ENCODE measurements around the gene OGFOD3. TPM values are rescaled to one million over a fixed set of nuclear protein-coding genes. Genes with fewer than 3 reads are reported as not detected.
A peak's percentile ranks its signal among the peaks of the same experiment; 100 is the strongest.
"Not testable (repeated sequence)": the region's sequence is repeated elsewhere in the genome, so short reads cannot be mapped to it uniquely, and the experiment has no call there.

The OGFOD3 gene
- total RNA-seq, 1 experiment from 2014 or later: 31.7 TPM

DNA sequence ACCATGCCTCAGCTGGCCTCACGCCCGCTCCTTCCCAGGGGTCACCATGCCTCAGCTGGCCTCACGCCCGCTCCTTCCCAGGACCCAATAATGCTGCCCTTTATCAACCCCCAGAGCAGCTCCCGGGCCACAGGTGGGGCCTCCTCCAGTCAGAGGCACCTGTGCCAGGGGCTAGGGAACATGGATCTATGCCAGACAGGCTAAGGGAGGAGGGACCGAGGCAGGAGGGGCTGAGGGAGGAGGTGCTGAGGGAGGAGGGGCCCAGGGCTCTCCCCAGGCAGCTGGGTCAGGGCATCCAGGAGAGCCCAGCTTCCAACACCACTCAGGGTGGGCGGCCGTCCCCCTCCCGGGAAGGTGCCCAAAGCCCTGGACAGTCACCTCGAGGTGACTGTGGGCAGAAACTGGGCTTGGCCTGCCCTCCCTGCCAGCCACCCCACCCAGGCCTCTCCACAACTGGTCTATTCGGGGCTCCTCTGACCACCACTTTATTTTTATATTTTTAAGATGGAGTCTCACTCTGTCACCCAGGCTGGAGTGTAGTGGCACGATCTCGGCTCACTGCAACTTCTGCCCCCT is 27.4 kb downstream of the OGFOD3 start:
- DNase-seq (ENCODE audit: extremely low read depth, low read depth): no peak

DNA sequence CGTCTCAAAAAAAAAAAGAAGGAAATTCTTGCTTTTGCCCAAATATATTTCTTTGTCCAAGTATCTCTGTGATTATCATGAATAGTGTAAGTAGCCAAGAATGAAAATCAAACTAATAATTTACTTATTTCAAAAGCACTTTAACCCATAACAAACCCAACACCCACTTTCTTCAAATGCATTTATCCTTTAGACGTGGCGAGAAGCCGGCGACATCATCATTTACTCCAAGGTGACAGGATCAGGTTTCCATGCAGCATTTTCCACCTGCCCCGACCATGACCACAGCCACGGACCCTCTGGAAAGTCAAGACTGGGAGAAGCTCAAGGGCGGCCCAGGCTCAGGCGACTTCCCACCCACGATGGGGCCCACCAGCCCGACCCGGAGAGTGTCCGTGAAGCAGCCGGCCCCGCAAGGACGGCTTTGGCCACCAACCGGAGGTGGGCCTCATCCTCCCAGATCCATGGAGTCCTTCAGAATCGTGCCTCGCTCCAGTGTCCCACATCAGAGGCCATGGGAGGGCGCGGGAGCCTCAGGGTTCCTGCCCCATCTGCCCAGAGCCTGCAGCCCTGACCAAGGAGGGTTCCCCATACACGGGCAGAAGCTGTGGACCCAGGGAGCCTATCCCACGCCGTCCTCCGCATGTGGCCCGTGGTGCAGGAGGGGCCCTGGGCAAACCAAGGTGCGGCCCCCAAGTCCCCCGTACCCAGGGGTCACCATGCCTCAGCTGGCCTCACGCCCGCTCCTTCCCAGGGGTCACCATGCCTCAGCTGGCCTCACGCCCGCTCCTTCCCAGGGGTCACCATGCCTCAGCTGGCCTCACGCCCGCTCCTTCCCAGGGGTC is 28.1 kb downstream of the OGFOD3 start:
- no peak for DNase-seq (ENCODE audit: extremely low read depth, low read depth)

DNA sequence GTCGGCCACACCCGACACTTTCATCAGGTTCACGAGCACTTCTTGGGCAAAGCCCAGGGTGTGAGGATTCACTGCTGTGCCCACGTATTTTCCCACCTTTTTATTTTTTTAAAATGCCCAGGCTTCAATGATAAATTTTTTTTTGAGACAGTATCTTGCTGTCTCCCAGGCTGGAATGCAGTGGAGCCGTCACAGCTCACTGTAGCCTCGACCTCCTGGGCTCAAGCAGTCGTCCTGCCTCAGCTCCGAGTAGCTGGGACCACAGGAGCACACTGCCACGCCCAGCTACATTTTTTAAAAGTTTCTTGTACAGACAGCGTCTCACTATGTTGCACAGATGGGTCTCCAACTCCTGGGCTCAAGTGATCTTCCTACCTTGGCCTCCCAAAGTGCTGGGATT is 29.0 kb downstream of the OGFOD3 start:
- no peak for DNase-seq (ENCODE audit: extremely low read depth, low read depth)

DNA sequence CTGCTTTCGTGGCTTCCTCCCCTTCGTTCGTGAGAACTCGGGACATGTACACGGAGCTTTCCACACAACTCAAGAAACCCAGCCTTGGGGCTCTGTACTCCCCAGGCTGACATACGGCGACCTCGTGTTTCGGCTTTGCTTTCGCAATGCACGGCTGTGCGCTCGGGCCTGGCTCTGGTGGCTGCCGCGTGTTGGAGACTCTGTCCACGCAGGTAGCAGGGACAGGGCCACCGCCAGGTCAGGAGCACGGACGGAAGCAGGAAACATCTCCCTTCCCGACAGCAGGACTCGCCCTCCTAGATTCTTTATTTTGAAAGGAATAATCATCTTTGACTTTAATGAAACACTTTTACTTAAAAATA is 29.5 kb downstream of the OGFOD3 start:
- DNase-seq (ENCODE audit: extremely low read depth, low read depth): no peak

DNA sequence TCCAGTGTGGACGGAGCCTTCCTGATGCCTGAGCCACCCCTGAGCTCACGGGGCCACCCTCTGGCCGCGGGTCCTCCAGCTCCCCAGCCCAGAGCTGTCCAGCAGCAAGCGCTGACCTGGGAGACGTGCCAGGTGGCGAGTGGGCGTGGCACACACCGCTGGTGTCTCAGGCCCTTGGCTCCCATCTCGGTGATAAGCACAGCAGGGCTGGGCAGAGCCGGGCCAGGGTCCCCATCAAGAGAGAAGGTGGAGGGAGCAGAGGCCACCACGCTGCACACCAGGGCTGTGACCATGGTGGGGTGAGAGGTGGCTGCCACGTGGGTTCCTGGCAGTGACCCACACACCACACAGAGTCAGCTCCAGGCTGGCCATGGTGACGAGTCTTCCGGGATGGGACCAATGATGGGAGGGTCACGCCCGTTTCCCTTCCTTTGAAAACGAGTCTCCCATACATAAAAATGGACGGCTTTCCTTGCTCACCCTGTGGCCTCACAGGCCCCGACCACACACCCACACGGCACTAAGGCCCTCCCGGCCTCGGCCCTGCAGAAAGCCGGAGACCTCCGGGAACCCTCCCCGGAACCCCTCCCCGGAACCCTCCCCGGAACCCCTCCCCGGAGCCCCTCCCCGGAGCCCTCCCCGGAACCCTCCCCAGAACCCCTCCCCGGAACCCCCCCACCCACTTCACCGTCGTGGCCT is 30.0 kb downstream of the OGFOD3 start:
- DNase-seq (ENCODE audit: extremely low read depth, low read depth): peak; percentile 31

DNA sequence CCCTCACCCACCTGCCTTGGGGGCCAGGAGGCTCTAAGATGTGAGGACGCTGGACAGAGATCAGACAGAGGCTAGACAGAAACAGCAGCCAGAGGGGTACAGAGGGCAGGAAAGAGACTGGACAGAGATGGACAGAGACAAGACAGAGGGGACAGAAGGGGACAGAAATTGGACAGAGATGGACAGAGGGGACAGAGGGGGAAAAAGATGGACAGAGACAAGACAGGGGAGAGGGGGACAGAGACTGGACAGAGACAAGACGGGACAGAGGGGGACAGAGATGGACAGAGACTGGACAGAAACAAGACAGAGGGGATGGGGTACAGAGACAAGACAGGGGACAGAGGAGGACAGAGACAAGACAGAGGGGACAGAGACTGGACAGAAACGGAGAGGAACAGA is 30.7 kb downstream of the OGFOD3 start:
- DNase-seq (ENCODE audit: extremely low read depth, low read depth): no peak

DNA sequence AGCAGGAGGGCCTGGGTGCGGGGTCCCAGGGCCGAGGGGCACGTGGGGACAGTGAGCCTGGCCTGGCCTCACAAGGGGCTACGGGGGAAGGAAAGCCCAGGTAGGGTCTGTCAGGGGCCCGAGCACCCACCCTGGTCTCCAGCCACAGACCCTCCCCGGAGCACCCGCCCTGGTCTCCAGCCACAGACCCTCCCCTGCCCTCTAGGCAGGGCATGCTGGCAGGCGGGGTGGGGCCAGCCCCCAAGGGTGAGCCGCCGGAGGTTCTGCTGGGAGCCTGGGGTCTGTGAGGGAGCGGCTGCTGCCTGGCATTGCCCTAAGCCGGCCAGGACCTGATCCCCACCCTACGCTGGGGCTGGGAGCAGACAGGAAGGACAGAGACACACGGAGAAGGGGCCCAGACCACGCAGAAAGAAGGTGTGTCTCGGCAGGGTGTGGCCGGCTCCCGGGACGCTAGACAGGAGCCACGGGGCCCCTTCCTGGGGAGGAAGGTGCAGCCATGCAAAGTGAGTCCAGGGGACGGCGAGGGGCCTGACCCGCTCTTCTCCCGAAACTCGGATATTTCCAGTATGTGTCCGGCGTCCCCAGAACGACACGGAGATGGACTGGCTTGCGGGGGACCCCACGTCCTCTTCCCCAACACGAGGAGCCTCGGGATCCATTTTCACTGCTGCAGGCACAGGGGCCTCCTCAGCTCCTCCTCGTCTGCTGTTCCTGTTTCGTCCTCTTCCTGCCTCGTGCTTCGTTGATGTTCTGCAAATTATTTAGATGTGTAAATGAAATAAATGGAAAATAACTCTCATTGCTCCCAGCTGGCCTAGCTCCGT is 31.3 kb downstream of the OGFOD3 start:
- DNase-seq (ENCODE audit: extremely low read depth, low read depth): no peak

DNA sequence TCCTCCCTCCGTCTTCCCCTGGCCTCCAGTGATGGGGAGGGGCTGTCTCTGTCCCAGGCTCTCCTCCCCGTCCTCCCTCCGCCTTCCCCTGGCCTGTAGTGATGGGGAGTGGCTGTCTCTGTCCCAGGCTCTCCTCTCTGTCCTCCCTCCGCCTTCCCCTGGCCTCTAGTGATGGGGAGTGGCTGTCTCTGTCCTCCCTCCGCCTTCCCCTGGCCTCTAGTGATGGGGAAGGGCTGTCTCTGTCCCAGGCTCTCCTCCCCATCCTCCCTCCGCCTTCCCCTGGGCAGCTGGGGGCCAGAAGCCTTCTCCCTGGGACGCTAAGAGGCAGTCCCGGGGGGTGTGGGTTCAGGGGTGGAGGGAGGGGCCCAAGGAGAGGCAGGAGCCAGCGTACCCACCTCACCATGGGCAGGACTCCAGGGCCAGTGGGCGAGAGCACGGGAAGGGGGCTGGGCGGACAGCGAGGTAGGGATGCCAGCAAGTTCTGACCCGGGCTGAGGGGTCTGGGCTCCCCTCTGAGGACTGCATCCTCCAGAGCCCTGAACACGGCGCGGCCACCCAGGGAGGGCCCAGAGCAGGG is 32.0 kb downstream of the OGFOD3 start:
- no peak for DNase-seq (ENCODE audit: extremely low read depth, low read depth)

DNA sequence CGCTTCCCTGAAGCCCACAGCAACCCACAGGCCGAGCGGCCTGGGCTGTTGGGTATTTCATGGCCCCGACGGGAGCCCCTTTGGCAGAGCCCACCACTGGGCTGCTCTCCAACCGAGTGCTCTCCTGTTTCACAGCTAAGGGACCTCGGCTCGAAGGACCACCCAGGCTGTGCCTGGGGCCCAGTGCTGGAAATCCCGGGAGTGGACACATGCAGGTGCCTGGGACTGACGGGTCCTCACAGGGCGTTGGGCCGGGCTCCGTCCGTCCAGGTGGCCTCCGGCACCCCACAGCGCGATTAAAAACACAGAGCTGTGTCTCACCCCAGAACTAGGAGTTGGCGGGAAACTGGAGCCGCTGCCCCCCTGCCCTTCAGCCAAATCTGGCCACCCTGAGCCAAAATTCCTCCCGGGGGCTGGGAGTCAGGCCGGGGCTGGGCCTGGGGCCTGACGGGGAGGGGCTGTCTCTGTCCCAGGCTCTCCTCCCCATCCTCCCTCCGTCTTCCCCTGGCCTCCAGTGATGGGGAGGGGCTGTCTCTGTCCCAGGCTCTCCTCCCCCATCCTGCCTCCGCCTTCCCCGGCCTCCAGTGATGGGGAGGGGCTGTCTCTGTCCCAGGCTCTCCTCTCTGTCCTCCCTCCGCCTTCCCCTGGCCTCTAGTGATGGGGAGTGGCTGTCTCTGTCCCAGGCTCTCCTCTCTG is 32.7 kb downstream of the OGFOD3 start:
- DNase-seq (ENCODE audit: extremely low read depth, low read depth): no peak

DNA sequence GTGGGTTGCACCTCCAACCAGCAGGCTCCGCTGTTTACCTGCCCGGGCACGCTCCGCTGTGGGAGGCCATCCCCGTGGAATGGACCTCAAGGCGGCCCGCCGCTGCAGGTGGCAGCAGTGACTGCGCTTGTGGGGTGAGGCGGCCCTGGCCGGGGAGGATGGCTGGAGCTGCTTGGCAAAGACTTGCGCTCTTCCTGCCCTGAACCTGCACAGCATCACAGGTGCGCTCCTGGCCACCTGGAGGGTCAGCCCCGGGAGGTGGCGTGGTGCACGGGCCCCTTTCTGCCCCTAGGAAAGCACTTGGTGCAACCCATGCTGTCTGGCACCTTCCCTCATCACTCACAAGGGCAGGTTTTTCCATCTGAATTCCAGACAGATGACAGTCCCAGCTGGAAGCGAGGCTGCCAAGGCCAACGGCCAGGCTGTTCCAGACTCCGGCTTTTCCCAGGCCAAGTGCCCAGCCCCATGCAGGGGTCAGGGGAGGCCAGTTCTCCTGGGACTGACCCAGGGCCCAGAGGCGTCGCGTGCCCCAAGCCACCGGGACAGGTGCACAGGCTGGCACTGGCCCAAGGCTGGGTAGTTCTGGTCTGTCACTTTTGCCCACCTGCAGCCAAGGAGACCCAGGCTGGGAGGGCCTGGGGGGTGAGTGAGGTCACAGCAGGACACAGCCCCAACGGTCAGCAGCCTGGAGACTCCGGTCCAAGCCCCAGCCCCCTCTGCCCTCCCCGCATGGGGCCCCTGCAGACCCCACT is 33.5 kb downstream of the OGFOD3 start:
- no peak for DNase-seq (ENCODE audit: extremely low read depth, low read depth)

DNA sequence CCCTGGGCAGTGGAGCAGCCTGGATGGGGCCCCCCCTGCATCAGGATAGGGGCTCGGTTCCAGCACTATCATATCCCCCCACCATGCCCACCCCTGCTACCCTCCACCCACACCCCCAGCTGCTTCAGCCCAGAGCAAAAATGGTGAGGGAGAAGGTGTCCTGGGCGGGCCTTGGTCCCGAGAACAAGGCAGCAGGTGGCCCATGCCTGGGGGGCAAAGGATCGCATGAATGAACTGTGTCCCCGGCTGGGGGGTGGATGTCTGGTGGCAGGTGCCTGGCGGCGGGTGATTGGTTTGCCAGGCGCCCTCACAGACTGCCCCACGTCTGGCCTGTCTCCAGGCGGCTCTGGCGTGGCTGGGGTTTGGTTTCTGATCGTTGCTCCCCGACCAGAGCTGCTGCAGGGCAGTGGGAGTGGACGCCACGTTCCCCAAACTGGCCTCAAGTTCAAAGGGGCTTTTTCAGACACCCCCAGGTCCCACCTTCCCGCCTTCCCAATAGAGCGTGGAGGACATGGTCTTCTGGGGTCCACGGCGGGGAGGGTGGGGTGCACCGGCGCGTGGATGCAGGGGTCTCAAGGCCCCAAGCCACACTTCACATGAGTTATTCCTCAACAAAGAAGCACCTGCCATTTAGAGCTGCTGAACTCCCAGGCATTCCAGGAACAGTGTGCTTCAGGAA is 34.2 kb downstream of the OGFOD3 start:
- no peak for DNase-seq (ENCODE audit: extremely low read depth, low read depth)

DNA sequence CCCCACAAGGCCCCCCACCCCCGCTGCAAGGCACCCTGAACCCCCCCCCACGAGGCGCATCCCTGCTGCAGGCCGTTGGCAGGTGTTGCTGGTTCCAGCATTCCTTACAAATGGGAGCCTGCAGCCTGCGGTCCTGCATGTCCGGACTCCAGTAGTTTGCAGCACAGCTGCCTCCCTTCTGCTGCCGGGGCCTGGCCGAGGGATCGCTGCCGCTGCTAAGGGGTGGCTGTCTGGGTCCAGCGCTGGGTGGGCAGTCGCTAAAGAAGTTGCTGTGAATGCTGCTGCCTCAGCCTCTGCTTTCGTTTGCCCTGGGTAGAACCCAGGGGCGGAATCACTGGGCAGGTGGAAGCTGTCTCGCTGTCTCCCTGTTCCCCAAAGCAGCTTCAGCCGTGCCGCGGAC is 35.0 kb downstream of the OGFOD3 start:
- DNase-seq (ENCODE audit: extremely low read depth, low read depth): no peak

DNA sequence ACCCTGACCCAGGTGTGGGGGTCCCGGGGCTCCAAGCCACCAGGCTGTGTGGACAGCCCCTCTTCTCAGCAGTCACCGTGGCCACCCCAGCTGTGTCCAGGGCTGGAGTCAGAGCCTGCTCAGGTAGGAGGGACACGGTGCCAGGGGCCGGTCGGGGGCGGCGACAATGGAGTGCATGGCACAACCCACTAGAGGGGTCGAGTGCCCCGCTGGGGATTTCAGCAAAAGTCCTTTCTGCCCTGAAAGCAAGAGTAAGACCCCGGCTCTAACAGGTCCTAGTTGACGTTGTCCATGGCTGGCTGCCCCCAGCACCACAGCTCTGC is 35.5 kb downstream of the OGFOD3 start:
- DNase-seq (ENCODE audit: extremely low read depth, low read depth): no peak

DNA sequence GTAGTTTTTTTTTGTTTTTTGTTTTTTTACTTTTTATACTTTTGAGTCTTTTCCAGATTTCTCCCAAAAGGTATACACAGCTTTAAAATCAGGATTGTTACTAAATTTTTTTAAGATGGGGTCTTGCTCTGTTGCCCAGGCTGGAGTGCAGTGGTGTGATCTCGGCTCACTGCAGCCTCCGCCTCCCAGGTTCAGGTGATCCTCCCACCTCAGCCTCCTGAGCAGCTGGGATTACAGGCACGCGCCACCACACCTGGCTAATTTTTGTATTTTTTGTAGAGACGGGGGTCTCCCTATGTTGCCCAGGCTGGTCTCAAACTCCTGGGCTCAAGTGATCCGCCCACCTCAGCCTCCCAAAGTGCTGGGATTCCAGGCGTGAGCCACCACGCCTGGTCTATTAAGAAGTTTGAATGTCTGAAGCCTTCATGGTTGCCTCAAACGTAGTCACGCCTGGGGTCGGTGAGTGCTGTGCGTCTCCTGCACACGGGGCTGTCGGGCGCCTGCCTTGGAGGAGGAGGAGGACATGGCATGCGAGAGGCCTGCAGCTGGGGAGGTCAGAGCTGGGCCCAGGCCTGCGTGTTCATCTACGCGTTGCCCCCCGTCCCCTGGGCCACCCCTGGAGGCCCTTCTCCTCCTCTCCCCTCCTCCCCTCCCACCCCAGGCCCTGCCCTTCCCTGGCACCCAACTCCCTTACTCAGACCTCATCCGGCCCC is 36.0 kb downstream of the OGFOD3 start:
- not testable (repeated sequence) for DNase-seq (ENCODE audit: extremely low read depth, low read depth)

DNA sequence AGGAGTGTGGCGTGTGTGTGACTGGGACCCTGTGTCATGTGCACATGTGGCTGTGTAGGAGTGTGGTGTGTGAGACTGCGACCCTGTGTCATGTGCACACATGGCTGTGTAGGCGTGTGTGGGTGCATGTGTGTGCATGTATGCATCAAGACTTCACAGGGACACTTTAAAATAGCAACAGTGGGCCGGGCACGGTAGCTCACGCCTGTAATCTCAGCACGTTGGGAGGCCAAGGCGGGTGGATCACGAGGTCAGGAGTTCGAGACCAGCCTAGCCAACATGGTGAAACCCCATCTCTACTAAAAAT is 36.7 kb downstream of the OGFOD3 start:
- not testable (repeated sequence) for DNase-seq (ENCODE audit: extremely low read depth, low read depth)

DNA sequence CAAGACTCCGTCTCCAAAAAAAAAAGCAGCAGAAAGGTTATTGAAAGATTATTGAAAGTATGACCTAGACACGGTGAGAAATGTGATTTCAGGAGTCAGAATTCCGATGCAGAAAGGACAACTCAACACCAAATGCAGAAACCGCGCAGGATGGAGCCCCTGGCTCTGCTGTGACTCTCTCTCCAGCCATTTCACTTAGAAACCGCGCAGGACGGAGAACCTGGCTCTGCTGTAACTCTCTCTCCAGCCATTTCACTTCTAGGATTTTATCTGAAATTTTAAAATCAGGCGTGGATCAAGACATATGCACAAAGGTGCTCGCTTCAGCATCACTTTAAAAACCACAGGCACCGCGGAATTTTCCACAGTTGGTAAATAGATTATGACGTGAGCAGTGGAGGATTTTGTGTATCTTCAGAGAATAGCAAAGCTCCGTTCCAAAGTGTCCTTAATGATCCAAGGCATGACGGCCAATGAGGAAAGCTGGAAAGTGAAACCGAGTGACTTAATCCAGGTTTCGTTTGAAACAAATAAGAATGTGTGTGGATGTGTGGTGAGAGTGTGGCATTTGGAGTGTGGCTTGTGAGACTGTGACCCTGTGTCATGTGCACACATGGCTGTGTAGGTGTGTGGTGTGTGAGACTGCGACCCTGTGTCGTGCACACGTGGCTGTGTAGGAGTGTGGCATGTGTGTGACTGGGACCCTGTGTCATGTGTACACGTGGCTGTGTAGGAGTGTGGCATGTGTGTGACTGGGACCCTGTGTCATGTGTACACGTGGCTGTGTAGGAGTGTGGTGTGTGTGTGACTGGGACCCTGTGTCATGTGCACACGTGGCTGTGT is 37.3 kb downstream of the OGFOD3 start:
- DNase-seq (ENCODE audit: extremely low read depth, low read depth): no peak

DNA sequence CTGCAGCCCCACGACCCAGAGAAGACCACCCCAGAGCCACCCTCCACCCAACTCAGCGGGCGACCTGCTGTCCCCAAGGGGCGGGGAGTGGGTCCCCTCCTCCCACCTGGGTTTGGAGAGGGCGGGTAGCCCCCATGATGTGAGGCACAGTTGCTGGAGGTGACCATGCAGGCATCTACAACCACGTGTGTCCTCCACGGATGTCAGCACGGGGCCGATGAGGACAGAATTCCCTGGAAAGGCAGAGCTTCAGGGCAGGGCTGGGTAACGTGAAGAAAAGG is 39.7 kb downstream of the OGFOD3 start:
- DNase-seq (ENCODE audit: extremely low read depth, low read depth): no peak

Data from NCI-H460 (cell line).